Immature natural killer cell (primary cell): Measurements from ENCODE around the gene MYOZ3. TPM values are rescaled to one million over a fixed set of nuclear protein-coding genes. Genes with fewer than 3 reads are reported as not detected.

Experiments used
- DNase-seq, 3 donors: peaks; one replicate each; pipeline ENCODE4 v3.0.0; 2022; ENCODE audit warnings: mixed read lengths in 1 of 3
- H3K27ac Mint-ChIP-seq, 6 donors: one replicate each; pipeline ENCODE4 v1.8.0; 2020; ENCODE audit warnings: mixed read lengths in 6 of 6, mild to moderate bottlenecking in 5 of 6, inconsistent platforms in 4 of 6, moderate library complexity in 3 of 6
- H3K27me3 Mint-ChIP-seq, 3 donors: one replicate each; pipeline ENCODE4 v1.8.0; 2020 to 2021; ENCODE audit warnings: low read depth in 3 of 3, mild to moderate bottlenecking in 3 of 3, mixed read lengths in 3 of 3, moderate library complexity in 3 of 3, inconsistent platforms in 1 of 3
- H3K36me3 Mint-ChIP-seq, 3 donors: one replicate each; pipeline ENCODE4 v1.8.0; 2020; ENCODE audit warnings: mixed read lengths in 3 of 3, inconsistent platforms in 2 of 3, mild to moderate bottlenecking in 2 of 3
- H3K4me1 Mint-ChIP-seq, 2 donors: one replicate each; pipeline ENCODE4 v1.8.0; 2020; ENCODE audit warnings: inconsistent platforms in 2 of 2, mild to moderate bottlenecking in 2 of 2, mixed read lengths in 2 of 2, moderate library complexity in 1 of 2
- H3K4me3 Mint-ChIP-seq, 5 donors: one replicate each; pipeline ENCODE4 v1.8.0; 2020; ENCODE audit warnings: mild to moderate bottlenecking in 5 of 5, mixed read lengths in 5 of 5, inconsistent platforms in 3 of 5, moderate library complexity in 3 of 5
- H3K9me3 Mint-ChIP-seq, 6 donors: one replicate each; pipeline ENCODE4 v1.8.0; 2020; ENCODE audit warnings: mild to moderate bottlenecking in 6 of 6, mixed read lengths in 6 of 6, inconsistent platforms in 4 of 6, moderate library complexity in 3 of 6
- polyA plus RNA-seq, 3 donors: library from polyadenylated mRNA; unstranded; fragments of 300-500 nt; fragmentation: Illumina TruSeq; gene quantifications; one replicate each; pipeline ENCODE4 v1.2.3, GENCODE V29; 2021

MYOZ3 gene
- polyA plus RNA-seq, 3 donors from 2014 or later = not detected

- Mint-ChIP-seq H3K4me3 (no peak overlapping the region), H3K9me3 (no peaks in the 10 kb centered on the region), H3K4me1 (peaks cover 6 to 14% of the 10 kb centered on the region in 2 donors), H3K27ac (no peak overlapping the region), H3K36me3 (no peaks in the 10 kb centered on the region), H3K27me3 (peaks cover 0 to 4% (median 3%) of the 10 kb centered on the region in 3 donors)
- DNase-seq = no peak
Measured at GRCh38 chr5:150653145-150653761, 7.8 kb upstream of the MYOZ3 start.

GRCh38 chr5:150653762-150654556 lies 7.1 kb upstream of the MYOZ3 start:
- Mint-ChIP-seq H3K4me3 (no peak overlapping the region), H3K27ac (no peak overlapping the region), H3K27me3 (peaks cover 0 to 4% (median 3%) of the 10 kb centered on the region in 3 donors), H3K36me3 (no peaks in the 10 kb centered on the region), H3K4me1 (peaks cover 6 to 14% of the 10 kb centered on the region in 2 donors), H3K9me3 (no peaks in the 10 kb centered on the region)
- DNase-seq = no peak

- Mint-ChIP-seq H3K9me3 (no peaks in the 10 kb centered on the region), H3K27ac (no peak overlapping the region), H3K36me3 (no peaks in the 10 kb centered on the region)
Measured at GRCh38 chr5:150655221-150655620, 5.8 kb upstream of the MYOZ3 start.

DNA sequence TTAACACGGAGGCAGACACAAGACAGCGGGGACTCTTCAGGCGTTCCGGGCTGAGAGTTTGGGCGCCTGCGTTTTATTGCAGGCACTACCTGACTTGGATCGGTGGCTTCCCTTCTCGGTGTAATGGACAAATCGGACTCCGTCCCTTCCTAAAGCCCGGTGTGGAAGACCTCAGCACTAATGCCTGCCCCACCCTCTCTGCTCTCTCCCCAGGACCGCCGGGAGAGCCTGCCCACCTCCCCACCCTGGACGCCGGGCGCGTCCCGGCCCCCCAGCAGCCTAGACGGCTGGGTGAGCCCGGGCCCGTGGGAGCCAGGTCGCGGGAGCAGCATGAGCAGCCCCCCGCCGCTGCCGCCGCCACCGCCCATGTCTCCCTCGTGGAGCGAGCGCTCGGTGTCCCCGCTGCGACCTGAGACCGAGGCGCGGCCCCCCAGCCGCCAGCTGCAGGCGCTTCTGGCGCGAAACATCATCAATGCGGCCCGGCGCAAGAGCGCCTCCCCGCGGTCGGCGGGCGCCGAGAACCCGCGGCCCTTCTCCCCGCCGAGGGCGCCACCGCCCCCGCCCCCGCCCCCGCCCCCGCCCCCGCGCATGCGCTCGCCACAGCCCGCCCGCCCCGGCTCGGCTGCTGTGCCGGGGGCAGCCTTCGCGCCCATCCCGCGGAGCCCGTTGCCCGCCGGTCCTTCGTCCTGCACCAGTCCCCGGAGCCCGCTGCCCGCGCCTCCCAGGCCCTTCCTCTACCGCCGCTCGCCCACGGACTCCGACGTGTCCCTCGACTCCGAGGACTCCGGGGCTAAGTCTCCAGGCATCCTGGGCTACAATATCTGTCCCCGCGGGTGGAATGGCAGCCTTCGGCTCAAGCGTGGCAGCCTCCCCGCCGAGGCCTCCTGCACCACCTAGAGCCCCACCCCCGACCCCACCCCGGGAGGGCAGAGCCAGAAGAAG lies 4.6 kb upstream of the MYOZ3 start:
- Mint-ChIP-seq H3K27me3 (peaks cover 0 to 5% (median 4%) of the 10 kb centered on the region in 3 donors), H3K36me3 (no peaks in the 10 kb centered on the region), H3K9me3 (no peaks in the 10 kb centered on the region), H3K4me1 (peaks cover 6 to 14% of the 10 kb centered on the region in 2 donors), H3K27ac (peak overlapping the region in 3 of 6 donors; percentile 32 to 87 (median 57)), H3K4me3 (peak overlapping the region; percentile 79 to 88 (median 84))
- DNase-seq = peak; percentile 77 to 84 (median 83)

More at GRCh38 chr5:150655221-150655620, 5.8 kb upstream of the MYOZ3 start:
- Mint-ChIP-seq H3K27me3 (peaks cover 0 to 4% (median 3%) of the 10 kb centered on the region in 3 donors), H3K4me1 (peaks cover 6 to 14% of the 10 kb centered on the region in 2 donors), H3K4me3 (peak overlapping the region in 3 of 5 donors; percentile 38 to 79 (median 79))
- DNase-seq = no peak

GRCh38 chr5:150658121-150658520 lies 2.9 kb upstream of the MYOZ3 start:
- H3K27me3 Mint-ChIP-seq = peaks cover 2 to 5% (median 4%) of the 10 kb centered on the region in 3 donors
- no peaks in the 10 kb centered on the region for H3K9me3 Mint-ChIP-seq
- H3K4me3 Mint-ChIP-seq = peak overlapping the region; percentile 31 to 86 (median 81)
- peaks cover 6 to 14% of the 10 kb centered on the region in 2 donors for H3K4me1 Mint-ChIP-seq
- no peaks in the 10 kb centered on the region for H3K36me3 Mint-ChIP-seq
- no peak for DNase-seq
- H3K27ac Mint-ChIP-seq = peak overlapping the region in 1 of 6 donors; percentile 17

DNA sequence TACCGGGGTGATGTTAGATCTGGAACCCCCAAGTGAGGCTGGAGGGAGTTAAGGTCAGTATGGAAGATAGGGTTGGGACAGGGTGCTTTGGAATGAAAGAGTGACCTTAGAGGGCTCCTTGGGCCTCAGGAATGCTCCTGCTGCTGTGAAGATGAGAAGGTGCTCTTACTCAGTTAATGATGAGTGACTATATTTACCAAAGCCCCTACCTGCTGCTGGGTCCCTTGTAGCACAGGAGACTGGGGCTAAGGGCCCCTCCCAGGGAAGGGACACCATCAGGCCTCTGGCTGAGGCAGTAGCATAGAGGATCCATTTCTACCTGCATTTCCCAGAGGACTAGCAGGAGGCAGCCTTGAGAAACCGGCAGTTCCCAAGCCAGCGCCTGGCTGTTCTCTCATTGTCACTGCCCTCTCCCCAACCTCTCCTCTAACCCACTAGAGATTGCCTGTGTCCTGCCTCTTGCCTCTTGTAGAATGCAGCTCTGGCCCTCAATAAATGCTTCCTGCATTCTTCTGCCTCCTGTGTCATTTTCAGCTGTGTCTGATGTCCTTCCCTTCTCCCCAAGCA lies 2.3 kb upstream of the MYOZ3 start:
- H3K36me3 Mint-ChIP-seq = no peaks in the 10 kb centered on the region
- no peak for DNase-seq
- no peaks in the 10 kb centered on the region for H3K9me3 Mint-ChIP-seq
- H3K4me1 Mint-ChIP-seq = peaks cover 6 to 14% of the 10 kb centered on the region in 2 donors
- peak overlapping the region in 1 of 6 donors; percentile 51 for H3K27ac Mint-ChIP-seq
- H3K27me3 Mint-ChIP-seq = peaks cover 2 to 5% (median 4%) of the 10 kb centered on the region in 3 donors
- peak overlapping the region in 2 of 5 donors; percentile 1 to 26 for H3K4me3 Mint-ChIP-seq

DNA sequence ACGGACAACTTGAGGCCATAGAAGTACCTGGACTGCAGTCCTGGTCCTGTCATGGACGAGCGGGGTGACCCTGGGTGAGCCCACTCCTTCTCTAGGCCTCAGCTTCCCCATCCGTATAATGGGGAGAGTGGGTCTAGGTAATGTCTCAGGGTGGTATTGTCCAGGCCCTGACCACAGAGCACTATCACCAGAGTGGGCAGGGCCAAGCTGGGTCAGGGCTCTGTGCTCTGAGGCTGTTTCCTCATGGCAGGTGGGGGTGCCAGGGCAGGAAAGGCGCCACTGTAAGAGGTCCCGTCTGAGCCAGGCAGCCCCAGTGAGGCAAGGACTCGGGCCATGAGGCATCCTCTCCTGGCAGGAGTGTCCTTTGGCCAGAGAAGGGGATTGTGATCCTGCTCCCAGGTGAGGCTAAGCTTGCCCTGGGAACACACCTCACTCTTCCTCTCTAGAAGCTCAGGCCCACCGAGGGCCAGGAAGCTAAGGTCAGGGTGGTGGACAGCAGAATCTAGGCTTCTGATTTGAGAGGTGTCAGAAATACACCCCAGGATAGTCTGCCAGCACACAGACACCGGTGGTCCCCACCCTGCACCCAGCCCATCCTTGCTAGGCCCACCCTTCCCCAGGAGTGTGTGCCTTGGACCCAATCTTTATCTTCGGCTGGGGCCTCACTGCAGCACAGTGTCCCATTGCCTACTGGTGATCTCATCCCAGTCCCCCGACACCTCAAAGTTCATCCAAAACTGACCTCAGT lies 1.5 kb upstream of the MYOZ3 start:
- Mint-ChIP-seq H3K27me3 (peaks cover 2 to 5% (median 4%) of the 10 kb centered on the region in 3 donors), H3K9me3 (no peaks in the 10 kb centered on the region), H3K4me3 (no peak overlapping the region), H3K36me3 (no peaks in the 10 kb centered on the region), H3K4me1 (peaks cover 6 to 11% of the 10 kb centered on the region in 2 donors), H3K27ac (peak overlapping the region in 1 of 6 donors; percentile 43)
- no peak for DNase-seq

DNA sequence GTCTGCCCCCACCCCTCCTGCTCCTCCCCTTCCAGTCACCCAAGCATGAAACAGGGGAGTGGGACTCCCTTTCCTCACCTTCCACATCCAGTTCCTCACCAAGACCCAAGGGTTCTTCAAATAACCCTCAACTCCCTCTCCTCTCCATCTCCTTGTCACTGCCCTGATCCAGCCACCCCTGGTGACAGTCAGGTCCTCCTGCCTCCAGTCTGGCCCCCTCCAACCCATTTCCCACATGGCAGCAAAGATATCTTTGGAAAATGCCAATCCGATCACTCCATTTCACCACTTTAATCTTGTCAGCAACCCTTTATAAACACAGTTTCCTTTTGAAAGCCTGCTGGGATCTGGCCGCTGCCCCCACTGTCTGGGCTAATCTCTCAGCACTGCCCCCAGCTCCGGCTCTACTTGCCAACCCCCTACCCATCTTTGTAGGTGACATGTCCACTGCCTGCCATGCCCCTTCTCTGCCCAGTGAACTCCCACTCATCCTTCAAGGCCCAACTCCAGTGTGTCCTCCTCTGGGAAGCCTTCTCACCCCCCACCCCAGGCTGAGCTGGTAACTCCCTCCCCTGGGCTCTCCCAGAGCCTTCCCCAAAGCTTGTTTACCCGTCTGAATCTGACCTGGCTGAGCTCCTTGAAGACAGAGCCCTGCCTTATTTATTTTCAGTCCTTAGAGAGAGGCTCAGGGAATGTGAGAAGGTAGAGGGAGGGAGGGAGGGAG lies 781 bp upstream of the MYOZ3 start:
- Mint-ChIP-seq H3K36me3 (no peaks in the 10 kb centered on the region), H3K27ac (no peak overlapping the region), H3K4me3 (no peak overlapping the region), H3K27me3 (peaks cover 4 to 7% (median 4%) of the 10 kb centered on the region in 3 donors), H3K9me3 (no peaks in the 10 kb centered on the region), H3K4me1 (peaks cover 6 to 11% of the 10 kb centered on the region in 2 donors)
- no peak for DNase-seq

GRCh38 chr5:150661821-150662596 lies 958 bp downstream of the MYOZ3 start:
- no peaks in the 10 kb centered on the region for H3K9me3 Mint-ChIP-seq
- no peak overlapping the region for H3K4me3 Mint-ChIP-seq
- peaks cover 4 to 7% (median 4%) of the 10 kb centered on the region in 3 donors for H3K27me3 Mint-ChIP-seq
- DNase-seq = no peak
- H3K4me1 Mint-ChIP-seq = peaks cover 0 to 8% of the 10 kb centered on the region in 2 donors
- H3K27ac Mint-ChIP-seq = no peak overlapping the region
- no peaks in the 10 kb centered on the region for H3K36me3 Mint-ChIP-seq

DNA sequence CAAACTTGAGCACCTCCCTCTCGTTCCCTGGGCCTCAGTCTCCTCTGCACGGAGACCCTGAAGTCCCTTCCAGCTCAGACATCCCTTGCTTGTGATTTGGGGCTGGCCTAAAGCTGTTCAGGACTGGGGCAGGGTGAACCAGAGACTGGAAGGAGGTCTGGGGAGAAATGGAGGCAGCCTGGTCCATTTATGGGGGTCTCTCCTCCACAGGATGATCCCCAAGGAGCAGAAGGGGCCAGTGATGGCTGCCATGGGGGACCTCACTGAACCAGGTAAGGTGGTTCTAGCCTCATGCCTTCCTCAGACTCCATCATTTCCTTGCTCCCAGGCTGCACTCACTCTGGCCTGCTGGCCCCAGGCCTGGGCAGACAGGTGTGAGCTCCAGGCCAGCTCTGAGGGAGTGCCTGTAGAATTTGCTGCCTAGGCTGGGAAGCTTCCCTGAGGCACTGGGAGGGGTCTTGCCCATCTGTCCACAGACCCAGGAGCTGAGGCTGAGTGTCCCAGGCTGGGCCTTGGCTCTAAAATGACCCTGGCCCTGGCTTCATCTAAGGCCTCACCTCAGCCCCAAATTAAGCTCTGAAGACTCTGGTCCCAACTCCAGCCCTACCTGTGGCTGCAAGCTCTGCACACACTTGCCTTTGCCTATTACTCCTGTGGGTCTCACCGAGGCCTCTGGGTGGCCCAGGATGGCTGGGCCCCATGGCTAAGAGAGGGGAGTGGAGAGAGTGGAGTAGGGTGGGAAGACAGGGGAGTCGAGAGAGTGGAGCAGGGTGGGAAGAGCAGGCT lies 1.9 kb downstream of the MYOZ3 start:
- Mint-ChIP-seq H3K4me3 (no peak overlapping the region), H3K27me3 (peaks cover 0 to 4% (median 3%) of the 10 kb centered on the region in 3 donors), H3K9me3 (no peaks in the 10 kb centered on the region), H3K27ac (no peak overlapping the region), H3K4me1 (no peaks in the 10 kb centered on the region), H3K36me3 (no peaks in the 10 kb centered on the region)
- no peak for DNase-seq

- no peaks in the 10 kb centered on the region for H3K4me1 Mint-ChIP-seq
- DNase-seq = no peak
- peaks cover 0 to 4% (median 3%) of the 10 kb centered on the region in 3 donors for H3K27me3 Mint-ChIP-seq
- H3K4me3 Mint-ChIP-seq = no peak overlapping the region
- no peaks in the 10 kb centered on the region for H3K9me3 Mint-ChIP-seq
- H3K27ac Mint-ChIP-seq = no peak overlapping the region
- no peaks in the 10 kb centered on the region for H3K36me3 Mint-ChIP-seq
Measured at GRCh38 chr5:150663936-150664335, 2.9 kb downstream of the MYOZ3 start.
